Common myeloid progenitor, CD34-positive (primary cell): ENCODE measurements around the gene ADD1.
"Not testable (repeated sequence)": the region's sequence is repeated elsewhere in the genome, so short reads cannot be mapped to it uniquely, and the experiment has no call there.

ENCODE experiments used
- CTCF ChIA-PET: fragments of 350-600 bp; sonication (Branson Sonifier 250); formaldehyde crosslinking; loops from one replicate; lab custom pipeline; 2021; ENCODE audit warnings: antibody characterized with exemption; lab: Charles Lee
- POLR2A ChIA-PET: fragments of 350-600 bp; sonication (Branson Sonifier 250); formaldehyde crosslinking; loops from one replicate; lab custom pipeline; 2021; ENCODE audit warnings: antibody characterized with exemption; lab: Charles Lee
- DNase-seq, 3 donors: peaks; one replicate each; pipeline versions ENCODE4 v3.0.0 to v3.0.0-alpha.2; 2013
- H3K27ac ChIP-seq, 2 experiments: 1 replicate in 1 of 2; 2 replicates in 1 of 2; pipeline ENCODE4 v1.7.0; 2013; ENCODE audit warnings: inconsistent platforms in 2 of 2, low read length in 2 of 2, mild to moderate bottlenecking in 2 of 2, low read depth in 1 of 2, moderate library complexity in 1 of 2; ENCODE audit not compliant: severe bottlenecking in 2 of 2, insufficient read depth in 1 of 2, poor library complexity in 1 of 2
- H3K27me3 ChIP-seq, 5 experiments: replicated peaks in 2 of 5; 1 replicate in 3 of 5; 2 replicates in 2 of 5; pipeline versions ENCODE4 v1.6.1 to v1.7.0; 2013; ENCODE audit warnings: low read length in 4 of 5, mild to moderate bottlenecking in 2 of 5, moderate library complexity in 2 of 5, inconsistent platforms in 1 of 5; ENCODE audit not compliant: insufficient read depth in 5 of 5, control insufficient read depth in 4 of 5
- H3K36me3 ChIP-seq, 4 experiments: 1 replicate in 2 of 4; 2 replicates in 2 of 4; pipeline versions ENCODE4 v1.6.1 to v1.7.0; 2013; ENCODE audit warnings: low read length in 3 of 4, control low read depth in 1 of 4, mild to moderate bottlenecking in 1 of 4; ENCODE audit not compliant: control insufficient read depth in 4 of 4, insufficient read depth in 4 of 4
- H3K4me1 ChIP-seq, 4 experiments: 1 replicate in 3 of 4; 2 replicates in 1 of 4; pipeline versions ENCODE4 v1.6.1 to v1.7.1; 2013; ENCODE audit warnings: low read length in 3 of 4, mild to moderate bottlenecking in 3 of 4, control low read depth in 1 of 4, inconsistent platforms in 1 of 4, moderate library complexity in 1 of 4; ENCODE audit not compliant: control insufficient read depth in 4 of 4, insufficient read depth in 4 of 4; ENCODE audit errors: control extremely low read depth in 1 of 4
- H3K4me3 ChIP-seq, 7 experiments: 1 replicate in 4 of 7; 2 replicates in 3 of 7; pipeline versions ENCODE4 v1.5.1 to v1.7.0; 2013; ENCODE audit warnings: mild to moderate bottlenecking in 7 of 7, low read length in 6 of 7, moderate library complexity in 6 of 7, inconsistent platforms in 2 of 7, low read depth in 2 of 7, control low read depth in 1 of 7; ENCODE audit not compliant: insufficient read depth in 4 of 7, control insufficient read depth in 1 of 7; ENCODE audit errors: extremely low read depth in 1 of 7
- H3K9me3 ChIP-seq, 5 experiments: 1 replicate in 4 of 5; 2 replicates in 1 of 5; pipeline versions ENCODE4 v1.6.1 to v1.7.1; 2013; ENCODE audit warnings: low read length in 4 of 5, mild to moderate bottlenecking in 2 of 5, inconsistent platforms in 1 of 5, low read depth in 1 of 5, moderate library complexity in 1 of 5; ENCODE audit not compliant: control insufficient read depth in 4 of 5, insufficient read depth in 2 of 5; ENCODE audit errors: control extremely low read depth in 1 of 5
- WGBS: methylation state at CpG from one replicate; pipeline ENCODE4 v1.1.5; 2013; ENCODE audit not compliant: insufficient coverage; 5-methylcytosine and 5-hydroxymethylcytosine counted together

ADD1 gene

DNA sequence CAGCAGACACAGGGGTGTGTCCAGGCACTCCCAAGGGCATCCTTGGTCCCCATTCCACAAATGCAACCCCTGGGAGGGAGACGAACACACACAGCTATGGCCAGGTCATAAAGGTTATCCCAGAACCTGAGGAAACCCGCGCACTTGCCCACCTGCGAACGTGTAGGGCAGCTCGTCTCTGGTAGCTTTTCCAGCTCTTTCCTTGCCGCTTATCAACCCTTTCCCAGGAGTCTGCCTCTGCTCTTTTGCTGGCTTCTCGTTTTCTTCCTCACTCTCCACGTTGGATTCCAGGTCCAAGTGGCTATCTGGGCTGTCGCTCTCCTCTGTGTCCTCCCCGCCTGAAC, 106.1 kb downstream of the ADD1 start:
- ChIA-PET CTCF (interaction anchor here (1.0 to 2.5 kb wide), 4 partner anchors 10 to 39 kb away, joined by 3 to 8 read pairs (median 4); no protein-coding TSS in a partner anchor), POLR2A (no interaction called here)
- Histone ChIP-seq H3K27ac (no peak overlapping the region), H3K4me3 (no peak overlapping the region), H3K4me1 (no peaks in the 10 kb centered on the region), H3K9me3 (no peaks in the 10 kb centered on the region), H3K36me3 (peaks cover 19 to 93% (median 72%) of the 10 kb centered on the region in 4 experiments), H3K27me3 (no peaks in the 10 kb centered on the region)
- 99% methylated on average over 11 of the region's 11 CpGs for WGBS
- DNase-seq: no peak

GRCh38 chr4:2950221-2950989, 106.8 kb downstream of the ADD1 start:
- H3K9me3 ChIP-seq: no peaks in the 10 kb centered on the region
- 96% methylated on average over 11 of the region's 16 CpGs for WGBS
- DNase-seq: no peak
- no peak overlapping the region for H3K4me3 ChIP-seq
- H3K27ac ChIP-seq: no peak overlapping the region
- ChIA-PET POLR2A (no interaction called here), CTCF (interaction anchor here (0.7 to 2.5 kb wide), 5 partner anchors 9 to 191 kb away, joined by 3 to 8 read pairs (median 3); no protein-coding TSS in a partner anchor)
- H3K27me3 ChIP-seq: no peaks in the 10 kb centered on the region
- peaks cover 18 to 88% (median 66%) of the 10 kb centered on the region in 4 experiments for H3K36me3 ChIP-seq
- H3K4me1 ChIP-seq: no peaks in the 10 kb centered on the region

GRCh38 chr4:2953496-2953895, 109.9 kb downstream of the ADD1 start:
- no peaks in the 10 kb centered on the region for H3K4me1 ChIP-seq
- peaks cover 20 to 91% (median 62%) of the 10 kb centered on the region in 4 experiments for H3K36me3 ChIP-seq
- no peak for DNase-seq
- no peaks in the 10 kb centered on the region for H3K27me3 ChIP-seq
- 100% methylated on average over 1 of the region's 6 CpGs for WGBS
- ChIA-PET CTCF (interaction anchor here (0.7 to 3.3 kb wide), 13 partner anchors 10 to 418 kb away, joined by 3 to 23 read pairs (median 4); no protein-coding TSS in a partner anchor), POLR2A (interaction anchor here (0.6 to 1.1 kb wide), 2 partner anchors 9 to 175 kb away, joined by 3 read pairs; no protein-coding TSS in a partner anchor)
- H3K4me3 ChIP-seq: no peak overlapping the region
- no peaks in the 10 kb centered on the region for H3K9me3 ChIP-seq
- no peak overlapping the region for H3K27ac ChIP-seq

- CTCF ChIA-PET: interaction anchor here (0.6 to 3.3 kb wide), 17 partner anchors 11 to 419 kb away, joined by 3 to 23 read pairs (median 3); no protein-coding TSS in a partner anchor
- 93% methylated on average over 18 of the region's 33 CpGs for WGBS
- POLR2A ChIA-PET: interaction anchor here (1.0 to 1.1 kb wide), 2 partner anchors 8 to 9 kb away, joined by 3 read pairs; partner anchors contain the start of genes GRK4 and NOP14
- no peaks in the 10 kb centered on the region for H3K27me3 ChIP-seq
- peak; percentile 30 to 57 (median 55) for DNase-seq
- no peak overlapping the region for H3K4me3 ChIP-seq
- no peak overlapping the region for H3K27ac ChIP-seq
- H3K36me3 ChIP-seq: peaks cover 20 to 86% (median 61%) of the 10 kb centered on the region in 4 experiments
- no peaks in the 10 kb centered on the region for H3K9me3 ChIP-seq
- no peaks in the 10 kb centered on the region for H3K4me1 ChIP-seq
These were observed 110.9 kb downstream of the ADD1 start for GRCh38 chr4:2954358-2955185.

- not testable (repeated sequence) for H3K27me3 ChIP-seq, H3K27ac ChIP-seq, H3K9me3 ChIP-seq, H3K4me3 ChIP-seq, DNase-seq, H3K4me1 ChIP-seq
- POLR2A ChIA-PET: interaction anchor here (0.5 to 1.0 kb wide), 2 partner anchors 8 to 144 kb away, joined by 3 read pairs; partner anchors contain the start of genes GRK4 and NOP14
- 98% methylated on average over 19 of the region's 44 CpGs for WGBS
- H3K36me3 ChIP-seq: peaks cover 20 to 78% (median 54%) of the 10 kb centered on the region in 4 experiments
- CTCF ChIA-PET: interaction anchor here (0.6 to 1.8 kb wide), 8 partner anchors 8 to 193 kb away, joined by 3 to 10 read pairs (median 4); no protein-coding TSS in a partner anchor
These were observed 111.8 kb downstream of the ADD1 start for GRCh38 chr4:2955186-2956044.

- peaks cover 14 to 54% (median 32%) of the 10 kb centered on the region in 4 experiments for H3K36me3 ChIP-seq
These were observed 114.8 kb downstream of the ADD1 start for GRCh38 chr4:2958446-2958845.

More at GRCh38 chr4:2958446-2958845, 114.8 kb downstream of the ADD1 start:
- H3K4me1 ChIP-seq: peaks cover 8 to 20% (median 18%) of the 10 kb centered on the region in 4 experiments
- ChIA-PET POLR2A (no interaction called here), CTCF (no interaction called here)
- H3K27me3 ChIP-seq: no peaks in the 10 kb centered on the region
- H3K27ac ChIP-seq: no peak overlapping the region
- H3K4me3 ChIP-seq: no peak overlapping the region
- WGBS: 92% methylated on average over 9 of the region's 9 CpGs
- no peak for DNase-seq
- H3K9me3 ChIP-seq: no peaks in the 10 kb centered on the region
